Measurements from ENCODE around the gene PPT2.
A peak's percentile ranks its signal among the peaks of the same experiment; 100 is the strongest.

PPT2 gene

DNA sequence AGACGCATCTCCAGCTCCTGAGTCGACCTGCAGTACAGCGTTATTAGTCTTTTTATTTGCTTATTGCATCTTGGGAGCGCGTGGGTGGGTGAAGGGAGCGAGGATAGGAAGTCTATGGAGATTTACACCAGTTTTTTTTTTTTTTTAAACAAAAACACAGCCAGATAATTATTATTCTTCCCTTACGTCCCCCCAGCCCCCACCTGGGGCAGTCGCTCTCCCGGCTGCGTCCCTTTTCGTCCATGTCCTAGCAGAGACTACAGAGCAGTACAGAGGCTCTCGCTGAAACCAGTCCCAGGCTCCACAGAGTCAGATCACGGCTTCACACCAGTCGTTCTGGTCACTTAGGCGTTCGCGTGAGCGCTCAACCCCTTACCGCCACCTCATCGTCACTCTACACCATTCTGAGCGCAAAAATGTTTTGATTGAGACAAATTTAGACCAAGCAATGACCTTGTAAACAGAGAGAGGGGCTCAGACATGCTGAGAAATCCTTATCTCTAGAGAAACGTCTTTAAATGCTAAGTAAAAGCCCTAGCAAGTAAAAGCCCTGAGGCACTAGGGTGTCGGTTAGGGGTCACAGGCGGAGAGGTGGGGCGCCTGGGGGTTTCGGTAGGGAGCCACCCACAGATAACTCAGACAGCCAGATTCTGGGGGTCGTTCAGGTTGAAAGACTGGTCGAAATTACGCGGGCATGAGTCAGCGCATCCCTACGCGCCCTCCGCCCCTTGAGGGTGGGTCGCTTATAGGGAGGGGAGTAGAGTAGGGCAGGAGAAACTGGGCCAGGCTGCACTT is 975 bp upstream of the PPT2 start:
- Histone ChIP-seq H3K4me3 (replicated peaks; ENCODE audit: insufficient read depth, low read length) (no peak overlapping the region), H3K27ac (replicated peaks) (no peak overlapping the region), H3K27me3 (ENCODE audit: insufficient read depth, poor library complexity, severe bottlenecking) (peaks cover 39% of the 10 kb centered on the region)
- DNase-seq (ENCODE audit: low read depth in 1 of 2, low spot score in 1 of 2), result no peak
- TF ChIP-seq SPI1 (IDR thresholded peaks at IDR 0.05; ENCODE audit: borderline replicate concordance, low read depth) (no peak), GABPA (IDR thresholded peaks at IDR 0.05; ENCODE audit: low read depth) (no peak), POLR2AphosphoS5 (IDR thresholded peaks at IDR 0.05; ENCODE audit: low read depth) (no peak)
- TF ChIP-seq, protein P1, sequence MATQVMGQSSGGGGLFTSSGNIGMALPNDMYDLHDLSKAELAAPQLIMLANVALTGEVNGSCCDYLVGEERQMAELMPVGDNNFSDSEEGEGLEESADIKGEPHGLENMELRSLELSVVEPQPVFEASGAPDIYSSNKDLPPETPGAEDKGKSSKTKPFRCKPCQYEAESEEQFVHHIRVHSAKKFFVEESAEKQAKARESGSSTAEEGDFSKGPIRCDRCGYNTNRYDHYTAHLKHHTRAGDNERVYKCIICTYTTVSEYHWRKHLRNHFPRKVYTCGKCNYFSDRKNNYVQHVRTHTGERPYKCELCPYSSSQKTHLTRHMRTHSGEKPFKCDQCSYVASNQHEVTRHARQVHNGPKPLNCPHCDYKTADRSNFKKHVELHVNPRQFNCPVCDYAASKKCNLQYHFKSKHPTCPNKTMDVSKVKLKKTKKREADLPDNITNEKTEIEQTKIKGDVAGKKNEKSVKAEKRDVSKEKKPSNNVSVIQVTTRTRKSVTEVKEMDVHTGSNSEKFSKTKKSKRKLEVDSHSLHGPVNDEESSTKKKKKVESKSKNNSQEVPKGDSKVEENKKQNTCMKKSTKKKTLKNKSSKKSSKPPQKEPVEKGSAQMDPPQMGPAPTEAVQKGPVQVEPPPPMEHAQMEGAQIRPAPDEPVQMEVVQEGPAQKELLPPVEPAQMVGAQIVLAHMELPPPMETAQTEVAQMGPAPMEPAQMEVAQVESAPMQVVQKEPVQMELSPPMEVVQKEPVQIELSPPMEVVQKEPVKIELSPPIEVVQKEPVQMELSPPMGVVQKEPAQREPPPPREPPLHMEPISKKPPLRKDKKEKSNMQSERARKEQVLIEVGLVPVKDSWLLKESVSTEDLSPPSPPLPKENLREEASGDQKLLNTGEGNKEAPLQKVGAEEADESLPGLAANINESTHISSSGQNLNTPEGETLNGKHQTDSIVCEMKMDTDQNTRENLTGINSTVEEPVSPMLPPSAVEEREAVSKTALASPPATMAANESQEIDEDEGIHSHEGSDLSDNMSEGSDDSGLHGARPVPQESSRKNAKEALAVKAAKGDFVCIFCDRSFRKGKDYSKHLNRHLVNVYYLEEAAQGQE (IDR thresholded peaks at IDR 0.05; ENCODE audit: insufficient replicate concordance, low read depth), result no peak
- TF ChIP-seq, protein P2, sequence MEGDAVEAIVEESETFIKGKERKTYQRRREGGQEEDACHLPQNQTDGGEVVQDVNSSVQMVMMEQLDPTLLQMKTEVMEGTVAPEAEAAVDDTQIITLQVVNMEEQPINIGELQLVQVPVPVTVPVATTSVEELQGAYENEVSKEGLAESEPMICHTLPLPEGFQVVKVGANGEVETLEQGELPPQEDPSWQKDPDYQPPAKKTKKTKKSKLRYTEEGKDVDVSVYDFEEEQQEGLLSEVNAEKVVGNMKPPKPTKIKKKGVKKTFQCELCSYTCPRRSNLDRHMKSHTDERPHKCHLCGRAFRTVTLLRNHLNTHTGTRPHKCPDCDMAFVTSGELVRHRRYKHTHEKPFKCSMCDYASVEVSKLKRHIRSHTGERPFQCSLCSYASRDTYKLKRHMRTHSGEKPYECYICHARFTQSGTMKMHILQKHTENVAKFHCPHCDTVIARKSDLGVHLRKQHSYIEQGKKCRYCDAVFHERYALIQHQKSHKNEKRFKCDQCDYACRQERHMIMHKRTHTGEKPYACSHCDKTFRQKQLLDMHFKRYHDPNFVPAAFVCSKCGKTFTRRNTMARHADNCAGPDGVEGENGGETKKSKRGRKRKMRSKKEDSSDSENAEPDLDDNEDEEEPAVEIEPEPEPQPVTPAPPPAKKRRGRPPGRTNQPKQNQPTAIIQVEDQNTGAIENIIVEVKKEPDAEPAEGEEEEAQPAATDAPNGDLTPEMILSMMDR (IDR thresholded peaks at IDR 0.05; ENCODE audit: insufficient read depth, low read length), result no peak

DNA sequence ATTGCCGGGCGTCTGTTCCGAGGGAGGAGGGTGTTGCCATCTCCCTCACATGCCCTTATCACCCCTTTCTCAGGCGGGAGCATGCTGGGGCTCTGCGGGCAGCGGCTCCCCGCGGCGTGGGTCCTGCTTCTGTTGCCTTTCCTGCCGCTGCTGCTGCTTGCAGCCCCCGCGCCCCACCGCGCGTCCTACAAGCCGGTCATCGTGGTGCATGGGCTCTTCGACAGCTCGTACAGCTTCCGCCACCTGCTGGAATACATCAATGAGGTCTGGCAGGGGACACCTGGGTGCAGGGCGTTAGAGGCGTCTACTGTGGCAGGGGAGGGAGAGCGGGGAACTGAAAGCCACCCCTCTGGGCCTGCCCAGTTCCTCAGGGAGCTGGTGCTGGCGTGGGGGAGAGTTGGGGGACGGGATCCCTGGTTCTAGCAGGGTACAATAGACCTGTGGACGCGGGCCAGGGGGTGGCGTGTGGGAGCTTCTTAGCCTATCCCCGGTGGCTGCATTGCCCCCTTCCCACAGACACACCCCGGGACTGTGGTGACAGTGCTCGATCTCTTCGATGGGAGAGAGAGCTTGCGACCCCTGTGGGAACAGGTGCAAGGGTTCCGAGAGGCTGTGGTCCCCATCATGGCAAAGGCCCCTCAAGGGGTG is 697 bp downstream of the PPT2 start:
- TF ChIP-seq, protein P1 (IDR thresholded peaks at IDR 0.05; ENCODE audit: insufficient replicate concordance, low read depth), result no peak
- TF ChIP-seq, protein P2 (IDR thresholded peaks at IDR 0.05; ENCODE audit: insufficient read depth, low read length), result peak; percentile 10
- Histone ChIP-seq H3K4me3 (replicated peaks; ENCODE audit: insufficient read depth, low read length) (peak overlapping the region; percentile 66), H3K27ac (replicated peaks) (no peak overlapping the region; the same call in 1 of the 2 replicates), H3K27me3 (ENCODE audit: insufficient read depth, poor library complexity, severe bottlenecking) (peaks cover 27% of the 10 kb centered on the region)
- peak; percentile 48 to 62 for DNase-seq (ENCODE audit: low read depth in 1 of 2, low spot score in 1 of 2)

DNA sequence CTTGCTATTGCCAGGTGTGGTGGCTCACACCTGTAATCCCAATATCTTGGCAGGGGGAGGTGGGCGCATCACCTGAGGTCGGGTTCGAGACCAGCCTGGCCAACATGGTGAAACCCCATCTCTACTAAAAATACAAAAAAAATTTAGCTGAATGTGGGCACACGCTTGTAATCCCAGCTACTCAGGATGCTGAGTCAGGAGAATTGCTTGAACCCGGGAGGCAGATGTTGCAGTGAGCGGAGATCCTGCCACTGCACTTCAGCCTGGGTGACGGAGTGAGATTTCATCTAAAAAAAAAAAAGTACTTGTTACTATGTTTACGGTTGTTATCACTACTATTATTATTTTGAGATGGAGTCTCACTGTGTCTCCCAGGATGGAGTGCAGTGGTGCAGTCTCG is 3.0 kb downstream of the PPT2 start:
- H3K4me3 ChIP-seq (replicated peaks; ENCODE audit: insufficient read depth, low read length), result no peak overlapping the region
- no peak for TF ChIP-seq SPI1 (IDR thresholded peaks at IDR 0.05; ENCODE audit: borderline replicate concordance, low read depth)
- no peak for TF ChIP-seq POLR2AphosphoS5 (IDR thresholded peaks at IDR 0.05; ENCODE audit: low read depth)
- TF ChIP-seq GABPA (IDR thresholded peaks at IDR 0.05; ENCODE audit: low read depth), result no peak
- TF ChIP-seq, protein P2 (IDR thresholded peaks at IDR 0.05; ENCODE audit: insufficient read depth, low read length), result no peak
- TF ChIP-seq, protein P1 (IDR thresholded peaks at IDR 0.05; ENCODE audit: insufficient replicate concordance, low read depth), result no peak
- peaks cover 18% of the 10 kb centered on the region for H3K27me3 ChIP-seq (ENCODE audit: insufficient read depth, poor library complexity, severe bottlenecking)
- no peak overlapping the region for H3K27ac ChIP-seq (replicated peaks)
- DNase-seq (ENCODE audit: low read depth in 1 of 2, low spot score in 1 of 2), result no peak
